HG02759 (cell line): ENCODE data around the gene KRTCAP2.
A peak's percentile ranks its signal among the peaks of the same experiment; 100 is the strongest.
"Not testable (repeated sequence)": the region's sequence is repeated elsewhere in the genome, so short reads cannot be mapped to it uniquely, and the experiment has no call there.

ENCODE experiments used
- ATAC-seq: cut with Tn5 transposase; IDR thresholded peaks from one replicate; pipeline ENCODE4 v1.9.1; 2021; ENCODE audit warnings: mild to moderate bottlenecking, moderate library complexity; ENCODE audit not compliant: unreplicated experiment

KRTCAP2 gene

DNA sequence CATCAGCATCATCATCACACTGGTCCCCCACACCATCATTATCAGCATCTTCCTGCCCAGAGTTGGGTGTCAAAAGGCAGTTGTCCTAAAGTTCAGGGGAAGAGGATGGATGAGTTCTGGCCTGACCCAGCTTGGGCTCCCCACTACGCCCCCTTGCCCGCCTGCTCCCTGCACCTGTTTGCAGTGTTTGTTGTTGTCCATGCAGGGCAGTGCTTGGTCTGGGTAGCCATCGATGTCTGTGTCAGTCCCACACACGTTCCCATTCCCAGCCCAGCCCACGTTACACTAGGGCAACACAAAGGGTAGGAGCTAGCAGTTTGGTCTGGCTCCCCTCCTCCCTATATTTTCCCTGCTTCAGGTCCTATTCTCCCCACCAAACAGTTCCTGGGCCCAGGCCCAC lies 27.8 kb upstream of the KRTCAP2 start:
- ATAC-seq, result no peak

DNA sequence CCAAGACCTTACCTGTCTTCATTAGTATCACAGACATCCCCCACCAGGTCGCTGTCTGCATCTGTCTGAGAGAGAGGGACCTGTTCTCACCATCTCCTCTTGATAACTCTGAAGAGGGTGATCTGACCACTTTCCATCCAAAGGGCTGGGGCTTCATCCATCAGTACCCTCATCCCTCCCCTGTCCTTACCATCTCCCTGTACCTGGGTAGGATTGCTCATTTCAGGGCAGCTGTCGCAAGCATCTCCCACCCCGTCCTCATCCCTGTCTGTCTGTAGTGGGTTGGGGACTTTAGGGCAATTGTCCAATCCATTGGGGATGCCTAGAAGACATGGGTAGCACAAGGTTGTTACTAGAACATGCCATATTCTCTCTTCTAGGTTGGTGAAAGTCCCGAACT lies 26.7 kb upstream of the KRTCAP2 start:
- ATAC-seq, result no peak

DNA sequence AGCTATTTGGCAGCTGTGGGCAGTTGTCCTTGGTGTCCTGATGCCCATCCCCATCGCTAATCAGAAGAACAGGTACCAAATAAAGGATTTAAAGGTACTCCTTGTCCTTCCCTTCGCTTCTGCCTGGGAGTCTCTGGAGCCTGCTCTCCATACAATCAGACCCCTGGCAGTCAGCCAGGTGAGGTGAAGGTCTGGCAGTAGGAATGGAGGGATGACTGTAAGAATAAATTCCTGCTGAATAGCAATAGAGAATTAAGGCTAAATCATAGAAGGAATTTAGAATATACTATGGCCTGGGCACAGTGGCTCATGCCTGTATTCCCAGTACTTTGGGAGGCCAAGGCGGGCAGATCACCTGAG lies 25.4 kb upstream of the KRTCAP2 start:
- ATAC-seq, result no peak

DNA sequence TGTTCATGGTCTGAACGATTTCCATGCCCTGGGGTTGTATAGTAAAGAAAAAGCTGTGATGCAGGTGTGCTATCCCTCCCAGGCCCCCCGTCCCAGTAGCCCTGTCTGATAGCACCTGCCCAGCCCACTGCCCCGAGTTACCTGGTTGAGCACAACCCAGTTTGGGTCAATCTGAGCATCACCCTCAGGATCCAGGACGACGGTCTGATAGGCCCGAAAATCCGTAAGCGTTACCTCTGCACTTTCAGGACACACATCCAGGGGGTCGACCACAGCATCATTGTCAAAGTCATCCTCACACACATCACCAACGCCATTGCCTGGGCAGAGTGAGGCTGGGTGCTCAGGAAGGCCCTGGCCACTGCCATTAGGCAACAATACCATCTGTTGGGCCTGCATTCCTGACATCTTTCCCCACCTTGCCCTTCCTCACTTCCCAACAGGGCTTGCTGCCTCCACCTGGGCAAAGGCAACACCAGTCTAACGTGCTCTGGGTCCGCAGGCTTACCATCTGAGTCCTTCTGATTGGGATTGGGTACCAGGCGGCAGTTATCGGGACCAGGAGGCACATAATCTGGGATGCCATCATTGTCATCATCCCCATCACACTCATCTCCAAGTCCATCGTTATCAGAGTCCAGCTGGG lies 24.9 kb upstream of the KRTCAP2 start:
- no peak for ATAC-seq

DNA sequence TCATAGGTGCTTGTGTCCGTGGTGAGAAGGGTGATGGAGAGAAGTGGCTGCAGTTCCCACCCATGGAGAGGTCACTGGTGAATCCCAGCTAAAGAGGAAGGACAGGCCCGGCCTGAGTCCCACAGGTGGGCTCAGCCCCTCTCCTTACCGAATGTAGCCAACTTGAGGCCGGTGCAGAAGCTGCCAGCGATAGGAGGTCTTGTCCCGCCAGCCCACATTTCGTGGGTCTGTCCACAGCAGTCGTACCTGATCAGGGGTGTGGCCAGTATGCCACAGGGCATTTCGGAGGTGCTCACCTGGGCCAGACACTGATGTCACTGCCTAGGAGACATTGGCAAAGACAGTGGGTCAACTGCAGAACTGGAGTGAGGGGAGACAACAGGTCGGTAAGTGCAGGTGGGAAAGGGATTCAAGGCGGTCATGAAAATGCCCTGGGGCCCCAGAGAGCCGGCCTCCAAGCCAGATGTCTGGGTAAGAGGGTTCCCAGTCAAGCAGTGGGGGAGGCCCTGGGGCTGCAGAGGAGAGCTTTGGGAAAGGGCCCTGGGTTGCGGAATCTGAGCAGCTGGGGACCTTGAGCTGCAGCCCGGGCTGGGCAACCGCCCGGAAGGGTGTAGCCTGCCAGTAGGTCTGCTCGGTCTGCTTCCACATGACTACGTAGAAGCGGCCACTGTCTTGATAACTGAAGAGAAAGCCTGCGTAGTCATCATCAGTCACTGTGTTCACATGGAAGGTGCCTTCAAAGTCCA lies 24.0 kb upstream of the KRTCAP2 start:
- ATAC-seq, result no peak

DNA sequence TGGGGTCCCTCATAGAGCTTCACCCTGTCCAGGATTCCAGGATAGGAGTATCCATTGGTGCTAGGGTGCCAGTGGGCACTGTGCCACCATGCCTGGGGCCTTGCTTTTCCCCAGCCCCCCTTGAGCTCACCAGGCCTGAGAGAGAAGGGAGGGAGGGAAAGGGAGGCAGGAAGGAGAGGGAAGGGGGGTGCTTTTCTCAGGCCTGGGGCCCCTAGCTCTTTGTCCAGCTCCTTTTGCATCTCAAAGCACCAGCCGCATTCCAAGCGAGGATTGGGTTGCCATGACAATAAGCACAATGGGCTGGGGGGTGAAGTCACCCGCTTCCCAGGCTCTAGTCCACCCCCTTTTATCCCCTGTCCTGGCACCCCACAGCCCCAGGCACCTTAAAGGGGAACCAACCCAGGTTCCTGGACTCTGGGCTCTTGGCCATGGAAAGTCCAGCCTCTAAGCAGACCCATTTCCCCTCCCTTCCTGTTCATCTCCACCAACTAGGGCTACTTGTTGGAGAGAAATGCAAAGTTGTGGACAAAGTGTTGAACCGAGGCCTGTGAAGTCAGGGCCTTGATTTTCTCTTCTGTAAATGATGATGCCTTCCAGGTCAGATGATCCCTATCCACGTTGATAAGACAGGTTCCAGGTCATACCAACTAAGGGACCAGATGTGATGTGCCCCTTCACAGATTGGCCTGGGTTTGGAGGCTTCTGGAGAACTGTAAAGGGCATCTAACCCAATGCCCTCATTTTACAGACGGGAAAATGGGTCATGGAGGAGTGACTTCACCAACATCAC lies 23.2 kb upstream of the KRTCAP2 start:
- ATAC-seq, result no peak

DNA sequence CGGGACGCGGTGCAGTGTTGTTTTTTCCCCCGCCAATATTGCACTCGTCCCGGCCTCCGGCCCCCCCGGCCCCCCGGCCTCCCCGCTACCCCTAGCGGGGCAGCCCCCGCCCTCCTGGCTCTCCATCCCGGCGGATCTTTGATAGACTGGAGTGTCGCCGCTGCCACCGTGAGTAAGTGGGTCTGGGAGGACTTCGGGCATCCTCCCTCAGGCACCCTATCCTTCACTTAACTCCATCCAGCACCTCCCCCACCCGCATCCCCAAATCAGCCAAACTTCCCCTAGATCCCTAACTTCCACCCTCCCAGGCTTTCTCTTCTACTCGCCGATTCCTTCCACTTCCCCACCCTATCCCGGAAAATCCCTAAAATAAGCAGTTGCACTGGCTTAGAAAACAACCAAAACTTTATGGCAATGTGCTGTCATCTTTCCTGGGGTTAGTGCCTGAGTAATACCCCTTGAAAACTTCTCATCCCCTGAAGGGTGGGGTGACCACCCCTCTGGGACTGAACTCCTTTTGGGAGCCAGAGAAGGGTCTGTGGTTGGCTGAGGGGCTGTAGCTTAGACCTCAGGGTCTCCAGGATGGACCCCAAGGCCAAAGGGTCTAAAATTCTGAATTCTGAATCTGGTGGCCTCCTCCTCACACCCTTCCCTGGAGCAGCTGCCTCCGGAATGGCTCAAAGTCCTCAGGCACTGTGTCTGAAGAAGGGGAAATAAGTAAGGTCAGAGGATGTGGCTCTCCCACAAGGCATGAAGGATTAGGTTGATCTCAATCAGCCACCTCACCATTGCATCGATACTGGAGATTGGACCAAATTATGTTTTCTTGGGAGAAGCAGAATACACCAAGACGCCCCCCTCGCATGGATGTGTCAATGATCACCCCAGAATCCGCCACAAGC lies 22.3 kb upstream of the KRTCAP2 start:
- no peak for ATAC-seq

DNA sequence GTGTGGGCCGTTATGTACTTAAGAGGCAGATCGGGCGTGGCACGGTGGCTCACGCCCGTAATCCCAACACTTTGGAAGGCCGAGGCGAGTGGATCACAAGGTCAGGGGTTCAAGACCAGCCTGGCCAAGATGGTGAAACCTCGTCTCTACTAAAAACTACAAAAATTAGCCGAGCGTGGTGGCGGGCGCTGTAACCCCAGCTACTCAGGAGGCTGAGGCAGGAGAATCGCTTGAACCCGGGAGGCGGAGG lies 20.8 kb upstream of the KRTCAP2 start:
- ATAC-seq, result not testable (repeated sequence)

DNA sequence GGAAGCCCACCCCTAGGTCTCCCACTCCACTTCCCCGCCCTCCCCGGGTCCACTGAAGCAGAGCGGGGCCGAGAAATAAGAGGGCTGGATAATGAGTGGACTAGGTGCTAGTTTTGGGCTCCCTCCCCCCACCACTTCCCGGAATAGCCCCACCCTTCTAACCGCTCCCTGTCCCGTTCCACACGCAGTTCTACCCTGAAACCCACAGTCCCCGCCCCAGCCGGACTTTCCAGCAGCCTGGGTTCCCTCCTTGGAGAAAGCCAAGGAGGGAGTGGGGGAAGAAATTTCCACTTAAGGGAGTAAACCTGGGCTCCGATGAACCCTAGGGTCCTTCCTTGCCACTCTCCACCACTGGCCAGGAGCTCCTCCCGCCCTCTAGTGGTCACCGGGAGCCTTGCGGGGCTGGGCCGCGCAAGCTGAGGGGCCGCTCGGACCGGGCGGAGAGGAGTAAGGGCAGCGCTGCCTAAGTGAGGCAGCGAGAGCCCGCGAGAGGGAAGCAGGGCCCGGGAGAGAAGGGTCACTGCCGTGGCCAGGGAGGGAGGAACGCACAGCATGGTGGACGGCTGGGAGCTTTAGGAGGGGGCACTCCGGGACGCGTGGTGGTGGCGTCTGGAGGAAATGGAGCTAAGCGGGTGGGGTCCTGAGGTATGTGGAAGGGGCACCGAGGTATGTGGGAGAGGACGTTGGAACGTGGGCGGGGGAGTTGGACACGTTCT lies 20.3 kb upstream of the KRTCAP2 start:
- ATAC-seq, result peak; percentile 76

DNA sequence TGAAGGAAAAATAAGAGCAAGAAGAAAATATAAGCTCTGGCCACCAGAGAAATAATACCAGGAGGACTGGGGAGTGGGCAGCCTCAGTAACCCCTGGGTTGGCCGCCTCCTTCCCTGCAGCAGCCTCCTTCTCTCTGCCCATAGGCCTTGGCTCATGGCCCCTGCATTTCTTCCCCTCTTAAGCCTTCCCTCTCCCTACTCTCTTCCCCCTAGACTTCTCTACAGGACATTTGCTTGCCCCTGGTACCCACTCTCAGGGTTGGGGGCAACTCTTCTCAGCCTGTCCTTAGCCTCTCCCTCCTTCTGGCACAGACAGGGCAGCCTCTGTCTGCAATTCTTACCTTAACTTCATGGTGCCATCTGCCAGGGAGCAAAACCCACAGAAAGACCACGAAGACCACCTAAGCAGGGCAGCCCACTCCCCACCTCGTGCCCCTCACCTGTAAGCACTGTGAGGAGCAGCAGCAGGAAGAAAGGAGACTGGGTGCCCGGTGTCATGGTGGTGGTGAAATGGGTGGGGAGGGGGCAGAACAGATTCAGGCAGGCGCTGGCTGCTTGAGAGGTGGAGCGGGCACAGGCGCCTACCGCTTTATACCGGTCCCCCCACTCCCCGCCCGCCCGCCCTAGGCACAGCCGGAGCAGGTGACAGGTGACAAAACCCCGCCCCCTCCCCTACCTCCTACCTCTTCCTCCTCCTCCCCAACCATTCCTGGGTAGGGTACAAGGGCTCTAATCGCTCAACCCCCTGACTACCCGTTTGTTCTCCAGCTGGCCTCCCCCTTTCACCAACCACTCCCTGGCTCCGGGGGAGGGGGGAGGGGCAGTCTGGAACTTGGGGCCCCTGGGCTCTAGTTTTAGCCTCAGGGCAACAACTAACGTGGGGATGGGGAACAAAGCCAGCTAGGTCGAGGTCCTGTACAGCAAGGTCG lies 19.5 kb upstream of the KRTCAP2 start:
- no peak for ATAC-seq

DNA sequence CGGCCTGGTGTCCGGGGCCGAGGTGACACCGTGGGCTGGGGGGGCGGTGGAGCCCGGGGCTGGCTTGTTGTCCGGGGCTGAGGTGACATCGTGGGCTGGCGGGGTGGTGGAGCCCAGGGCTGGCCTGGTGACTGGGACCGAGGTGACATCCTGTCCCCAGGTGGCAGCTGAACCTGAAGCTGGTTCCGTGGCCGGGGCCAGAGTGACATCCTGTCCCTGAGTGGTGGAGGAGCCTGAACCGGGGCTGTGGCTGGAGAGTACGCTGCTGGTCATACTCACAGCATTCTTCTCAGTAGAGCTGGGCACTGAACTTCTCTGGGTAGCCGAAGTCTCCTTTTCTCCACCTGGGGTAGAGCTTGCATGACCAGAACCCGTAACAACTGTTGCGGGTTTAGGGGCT lies 18.8 kb upstream of the KRTCAP2 start:
- ATAC-seq, result no peak

DNA sequence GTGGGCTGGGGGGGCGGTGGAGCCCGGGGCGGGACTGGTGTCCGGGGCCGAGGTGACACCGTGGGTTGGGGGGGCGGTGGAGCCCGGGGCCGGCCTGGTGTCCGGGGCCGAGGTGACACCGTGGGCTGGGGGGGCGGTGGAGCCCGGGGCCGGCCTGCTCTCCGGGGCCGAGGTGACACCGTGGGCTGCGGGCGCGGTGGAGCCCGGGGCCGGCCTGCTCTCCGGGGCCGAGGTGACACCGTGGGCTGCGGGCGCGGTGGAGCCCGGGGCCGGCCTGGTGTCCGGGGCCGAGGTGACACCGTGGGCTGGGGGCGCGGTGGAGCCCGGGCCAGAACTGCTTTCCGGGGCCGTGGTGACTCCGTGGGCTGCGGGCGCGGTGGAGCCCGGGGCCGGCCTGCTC lies 16.8 kb upstream of the KRTCAP2 start:
- ATAC-seq, result not testable (repeated sequence)

DNA sequence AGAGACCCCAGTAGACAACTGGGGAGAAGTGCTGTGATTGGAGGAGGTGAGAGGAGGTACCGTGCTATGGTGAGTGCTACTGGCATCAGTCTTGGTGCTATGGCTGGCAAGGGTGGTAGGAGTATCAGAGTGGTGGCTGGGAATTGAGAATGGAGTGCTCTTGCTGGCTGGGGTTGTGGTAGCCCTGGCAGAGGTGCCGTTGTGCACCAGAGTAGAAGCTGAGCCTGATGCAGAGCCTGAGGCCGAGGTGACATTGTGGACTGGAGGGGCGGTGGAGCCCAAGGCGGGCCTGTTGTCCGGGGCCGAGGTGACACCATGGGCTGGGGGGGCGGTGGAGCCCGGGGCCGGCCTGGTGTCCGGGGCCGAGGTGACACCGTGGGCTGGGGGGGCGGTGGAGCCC lies 15.2 kb upstream of the KRTCAP2 start:
- ATAC-seq, result no peak

DNA sequence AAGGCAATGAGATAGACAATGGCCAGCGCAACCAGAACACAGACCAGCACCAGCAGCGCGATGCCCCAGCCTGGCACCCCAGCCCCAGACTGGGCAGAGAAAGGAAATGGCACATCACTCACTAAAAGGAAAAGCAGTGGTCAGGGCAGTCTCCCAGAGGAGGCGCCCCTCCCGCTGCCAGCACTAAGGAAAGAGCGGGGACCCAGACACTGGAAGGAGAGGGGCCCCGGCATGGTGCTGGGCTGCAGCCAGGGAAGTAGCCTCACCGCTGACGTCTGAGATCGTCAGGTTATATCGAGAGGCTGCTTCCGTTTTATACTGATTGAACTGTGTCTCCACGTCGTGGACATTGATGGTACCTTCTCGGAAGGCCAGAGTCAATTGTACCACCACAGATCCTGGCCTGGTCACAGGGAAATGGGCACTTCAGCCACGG lies 14.4 kb upstream of the KRTCAP2 start:
- no peak for ATAC-seq

DNA sequence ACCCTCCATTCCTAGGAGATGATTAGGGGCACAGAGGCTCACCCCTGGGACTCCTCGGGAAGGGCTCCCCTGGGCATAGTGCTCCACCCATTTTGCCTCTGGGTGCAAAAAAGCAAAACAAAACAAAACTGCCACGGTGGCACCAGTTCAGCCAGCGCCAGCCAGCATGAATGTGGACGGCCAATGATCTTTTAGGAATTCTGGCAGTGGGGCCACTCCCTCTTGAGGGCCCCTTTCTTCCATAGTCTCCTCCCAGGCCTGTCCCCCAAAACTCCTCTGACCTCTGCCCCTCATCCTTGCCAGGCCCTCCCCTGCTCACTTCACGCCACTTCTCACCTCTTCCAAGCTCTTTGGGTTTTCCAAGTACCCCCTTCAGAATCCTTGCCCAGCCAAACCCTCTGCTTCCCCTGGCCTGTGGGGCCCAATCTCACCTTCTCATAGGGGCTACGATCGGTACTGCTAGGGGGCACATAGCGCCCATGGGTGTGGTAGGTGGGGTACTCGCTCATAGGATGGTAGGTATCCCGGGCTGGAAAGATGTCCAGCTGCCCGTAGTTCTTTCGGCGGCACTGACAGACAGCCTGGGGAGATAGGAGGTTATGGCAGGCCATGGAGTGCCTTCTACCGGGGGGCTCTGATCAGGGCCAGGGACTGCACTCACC lies 13.8 kb upstream of the KRTCAP2 start:
- ATAC-seq, result no peak

DNA sequence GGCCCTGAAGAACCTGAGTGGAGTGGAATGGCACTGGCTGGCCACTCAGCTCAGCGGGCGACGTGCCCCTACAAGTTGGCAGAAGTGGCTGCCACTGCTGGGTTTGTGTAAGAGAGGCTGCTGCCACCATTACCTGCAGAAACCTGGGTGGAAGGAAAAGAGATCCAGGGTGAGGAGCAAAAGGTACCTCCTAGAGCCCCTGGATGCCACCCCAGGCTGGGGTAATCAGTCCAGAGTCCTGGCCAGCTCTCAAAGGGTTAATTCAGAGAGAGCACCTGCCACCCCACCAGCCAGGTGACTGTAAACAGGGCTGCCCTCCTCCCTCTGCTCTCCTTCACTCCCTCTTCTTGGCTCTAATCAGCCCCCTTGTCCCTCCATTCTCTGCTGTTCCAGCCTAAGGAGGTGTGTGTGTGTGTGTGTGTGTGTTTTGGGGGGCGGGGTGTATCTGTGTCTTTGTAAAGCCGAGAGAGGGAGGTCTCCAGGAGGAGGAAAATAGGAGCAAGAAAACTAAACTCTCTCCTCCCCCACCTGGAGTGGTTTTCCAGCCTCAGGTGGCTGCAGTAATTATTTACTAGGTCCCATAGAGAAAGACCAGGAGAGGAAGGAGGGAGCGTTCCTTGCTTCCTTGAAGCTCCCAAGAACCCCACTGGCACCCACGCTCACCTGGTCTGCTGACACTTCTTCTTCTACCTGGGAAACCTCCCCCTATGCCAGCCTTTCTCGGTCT lies 13.1 kb upstream of the KRTCAP2 start:
- no peak for ATAC-seq

DNA sequence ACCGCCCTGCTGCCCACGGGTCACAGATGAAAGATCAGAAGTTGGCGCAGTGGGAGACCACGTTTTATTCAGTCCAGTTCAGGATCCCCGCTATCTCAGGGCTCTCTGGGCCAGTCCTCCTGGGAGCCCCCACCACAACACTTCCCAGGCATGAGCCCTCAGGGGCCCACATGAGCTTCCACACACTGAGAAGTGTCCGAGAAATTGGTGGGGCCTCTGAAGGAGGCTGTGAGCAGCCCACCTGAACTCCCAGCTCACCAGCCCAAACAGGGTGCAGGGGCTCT lies 12.6 kb upstream of the KRTCAP2 start:
- no peak for ATAC-seq
